Neural cell (in vitro differentiated cells): ENCODE data around the gene CNOT4. TPM values are rescaled to one million over a fixed set of nuclear protein-coding genes. Genes with fewer than 3 reads are reported as not detected.
A peak's percentile ranks its signal among the peaks of the same experiment; 100 is the strongest.

Experiments
- H2AFZ ChIP-seq: fragments of 200-600, 300-800 bp; sonication (generic), shearing (Covaris generic); 2 replicates; pipeline ENCODE4 v1.6.0; 2014; ENCODE audit warnings: low read depth, mild to moderate bottlenecking, antibody characterized with exemption, low read length, moderate library complexity
- H3F3A ChIP-seq: fragments of 200-600 bp; shearing (Covaris generic); 2 replicates; pipeline ENCODE4 v1.6.1; 2016; ENCODE audit warnings: mild to moderate bottlenecking, moderate library complexity, mixed read lengths, antibody characterized with exemption, low read length; ENCODE audit not compliant: insufficient read depth, poor library complexity, severe bottlenecking
- H3K27ac ChIP-seq: fragments of 200-600, 300-800 bp; sonication (generic), shearing (Covaris generic); 2 replicates; pipeline ENCODE4 v1.5.1; 2014; ENCODE audit warnings: mild to moderate bottlenecking, low read length, moderate library complexity
- H3K27me3 ChIP-seq: fragments of 300-800, 200-600 bp; sonication (generic), shearing (Covaris generic); 2 replicates; pipeline ENCODE4 v1.6.0; 2014; ENCODE audit warnings: mild to moderate bottlenecking, low read depth, low read length, moderate library complexity; ENCODE audit not compliant: insufficient read depth
- H3K36me3 ChIP-seq: fragments of 300-800, 200-600 bp; sonication (generic), shearing (Covaris generic); 2 replicates; pipeline ENCODE4 v1.5.1; 2014; ENCODE audit warnings: mild to moderate bottlenecking, antibody characterized with exemption, low read length, moderate library complexity; ENCODE audit not compliant: insufficient read depth
- H3K4me2 ChIP-seq: fragments of 300-800, 200-600 bp; sonication (generic), shearing (Covaris generic); 2 replicates; pipeline ENCODE4 v1.6.0; 2014; ENCODE audit warnings: mild to moderate bottlenecking, low read length
- H3K4me3 ChIP-seq: fragments of 300-800, 200-600 bp; sonication (generic), shearing (Covaris generic); 2 replicates; pipeline ENCODE4 v1.5.1; 2014; ENCODE audit warnings: mild to moderate bottlenecking, low read length, moderate library complexity
- H3K79me2 ChIP-seq: fragments of 200-600 bp; shearing (Covaris generic); replicated peaks from 2 replicates; pipeline ENCODE4 v1.6.0; 2014; ENCODE audit warnings: mild to moderate bottlenecking, low read length, moderate library complexity; ENCODE audit not compliant: insufficient read depth
- H3K9ac ChIP-seq: fragments of 300-800, 200-600 bp; sonication (generic), shearing (Covaris generic); 2 replicates; pipeline ENCODE4 v1.6.1; 2016; ENCODE audit warnings: mild to moderate bottlenecking, low read length, mixed read lengths
- H3K9me2 ChIP-seq: fragments of 200-600 bp; shearing (Covaris generic); 2 replicates; pipeline ENCODE4 v1.6.1; 2016; ENCODE audit warnings: mild to moderate bottlenecking, low read length, mixed read lengths; ENCODE audit not compliant: insufficient read depth
- H3K9me3 ChIP-seq: fragments of 200-600, 300-800 bp; sonication (generic), shearing (Covaris generic); 2 replicates; pipeline ENCODE4 v1.6.1; 2016; ENCODE audit warnings: mild to moderate bottlenecking, mixed run types, low read length, moderate library complexity, mixed read lengths
- H4K20me1 ChIP-seq: fragments of 200-600 bp; shearing (Covaris generic); 2 replicates; pipeline ENCODE4 v1.6.1; 2016; ENCODE audit warnings: mild to moderate bottlenecking, mixed run types; ENCODE audit not compliant: insufficient read depth
- EP300 ChIP-seq: fragments of 450-650 bp; conservative IDR thresholded peaks from 2 replicates; pipeline ENCODE4 v1.6.1; 2014; ENCODE audit warnings: antibody characterized with exemption, mild to moderate bottlenecking, moderate library complexity; ENCODE audit not compliant: poor library complexity, severe bottlenecking
- EZH2 ChIP-seq: fragments of 200-600, 300-800 bp; shearing (Covaris generic), sonication (generic); IDR thresholded peaks from 2 replicates; pipeline ENCODE4 v1.6.1; 2014; ENCODE audit warnings: antibody characterized with exemption, low read length, borderline replicate concordance, mild to moderate bottlenecking; ENCODE audit not compliant: insufficient read depth, poor library complexity, severe bottlenecking
- MXI1 ChIP-seq: fragments of 450-650 bp; conservative IDR thresholded peaks from 2 replicates; pipeline ENCODE4 v1.6.1; 2014; ENCODE audit warnings: antibody characterized with exemption, mild to moderate bottlenecking; ENCODE audit not compliant: poor library complexity, severe bottlenecking
- RAD21 ChIP-seq: fragments of 450-650 bp; conservative IDR thresholded peaks from 2 replicates; pipeline ENCODE4 v1.6.1; 2014; ENCODE audit warnings: antibody characterized with exemption, mild to moderate bottlenecking, moderate library complexity
- SMC3 ChIP-seq: fragments of 450-650 bp; conservative IDR thresholded peaks from 2 replicates; pipeline ENCODE4 v1.6.1; 2014; ENCODE audit warnings: antibody characterized with exemption, mild to moderate bottlenecking, moderate library complexity; ENCODE audit not compliant: poor library complexity
- TAF1 ChIP-seq: IDR thresholded peaks from 2 replicates; pipeline ENCODE4 v1.6.1; 2012; ENCODE audit warnings: low read depth
- polyA plus RNA-seq: library from polyadenylated mRNA; depleted of rRNA; stranded (reverse); fragments of >200 nt; gene quantifications from 2 replicates; pipeline ENCODE4 v1.2.3, GENCODE V29; 2014
- TF ChIP-seq, protein P1 (sequence below): fragments of 450-650 bp; IDR thresholded peaks from 2 replicates; pipeline ENCODE4 v1.5.1; 2014; ENCODE audit warnings: antibody characterized with exemption, mild to moderate bottlenecking, moderate library complexity; ENCODE audit not compliant: poor library complexity, severe bottlenecking
- TF ChIP-seq, protein P2 (sequence below): IDR thresholded peaks from 2 replicates; pipeline ENCODE4 v1.6.1; 2012; ENCODE audit warnings: borderline replicate concordance

Gene CNOT4
- polyA plus RNA-seq, 1 donor from 2014 or later, result 6.4 TPM

DNA sequence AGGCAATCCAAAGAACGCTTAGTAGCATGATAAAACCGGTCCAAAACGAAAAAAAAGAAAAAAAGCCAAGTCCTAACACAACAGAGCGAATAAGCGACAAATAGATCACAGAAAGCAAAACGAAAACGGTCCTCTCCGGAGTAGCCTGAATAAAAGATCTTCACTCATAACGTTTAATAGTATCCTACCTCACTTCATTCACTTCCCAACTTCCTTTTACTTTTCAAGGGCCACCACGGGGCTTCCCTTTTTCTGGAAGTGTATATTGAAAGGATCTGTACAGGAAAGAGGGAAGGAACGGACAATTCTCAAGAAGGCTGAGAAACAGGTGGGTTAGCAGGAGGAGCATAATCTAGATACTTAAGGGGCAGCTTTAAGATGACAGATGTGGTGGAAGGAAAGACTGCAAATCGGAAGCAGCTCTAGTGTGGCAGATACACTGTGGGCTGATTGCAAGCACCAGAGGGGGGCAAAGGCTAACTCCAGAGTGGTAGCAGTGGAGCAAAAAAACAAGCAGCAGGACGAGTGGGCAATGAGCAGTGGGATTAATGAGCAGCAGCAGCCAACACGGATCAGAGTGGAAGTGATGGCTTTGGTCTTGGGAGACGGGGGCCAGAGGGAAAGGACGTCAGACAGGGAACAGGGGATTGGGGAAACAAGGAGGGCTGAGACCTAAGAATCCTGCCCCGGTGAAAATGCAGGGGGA is 866 bp downstream of the CNOT4 start:
- H3K9ac ChIP-seq, result peak overlapping the region; percentile 95
- H3F3A ChIP-seq, result peaks cover 9% of the 10 kb centered on the region
- no peaks in the 10 kb centered on the region for H3K9me2 ChIP-seq
- no peaks in the 10 kb centered on the region for H4K20me1 ChIP-seq
- peak overlapping the region; percentile 91 for H3K4me2 ChIP-seq
- peak overlapping the region; percentile 87 for H3K4me3 ChIP-seq
- H3K36me3 ChIP-seq, result no peaks in the 10 kb centered on the region
- H2AFZ ChIP-seq, result peak overlapping the region; percentile 92
- peaks cover 52% of the 10 kb centered on the region for H3K79me2 ChIP-seq
- peak overlapping the region; percentile 94 for H3K27ac ChIP-seq
- H3K27me3 ChIP-seq, result no peaks in the 10 kb centered on the region
- TF ChIP-seq MXI1, result peak; percentile 13
- TF ChIP-seq, protein P1, sequence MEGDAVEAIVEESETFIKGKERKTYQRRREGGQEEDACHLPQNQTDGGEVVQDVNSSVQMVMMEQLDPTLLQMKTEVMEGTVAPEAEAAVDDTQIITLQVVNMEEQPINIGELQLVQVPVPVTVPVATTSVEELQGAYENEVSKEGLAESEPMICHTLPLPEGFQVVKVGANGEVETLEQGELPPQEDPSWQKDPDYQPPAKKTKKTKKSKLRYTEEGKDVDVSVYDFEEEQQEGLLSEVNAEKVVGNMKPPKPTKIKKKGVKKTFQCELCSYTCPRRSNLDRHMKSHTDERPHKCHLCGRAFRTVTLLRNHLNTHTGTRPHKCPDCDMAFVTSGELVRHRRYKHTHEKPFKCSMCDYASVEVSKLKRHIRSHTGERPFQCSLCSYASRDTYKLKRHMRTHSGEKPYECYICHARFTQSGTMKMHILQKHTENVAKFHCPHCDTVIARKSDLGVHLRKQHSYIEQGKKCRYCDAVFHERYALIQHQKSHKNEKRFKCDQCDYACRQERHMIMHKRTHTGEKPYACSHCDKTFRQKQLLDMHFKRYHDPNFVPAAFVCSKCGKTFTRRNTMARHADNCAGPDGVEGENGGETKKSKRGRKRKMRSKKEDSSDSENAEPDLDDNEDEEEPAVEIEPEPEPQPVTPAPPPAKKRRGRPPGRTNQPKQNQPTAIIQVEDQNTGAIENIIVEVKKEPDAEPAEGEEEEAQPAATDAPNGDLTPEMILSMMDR, result no peak
- TF ChIP-seq RAD21, result no peak
- no peak for TF ChIP-seq TAF1
- TF ChIP-seq, protein P2, sequence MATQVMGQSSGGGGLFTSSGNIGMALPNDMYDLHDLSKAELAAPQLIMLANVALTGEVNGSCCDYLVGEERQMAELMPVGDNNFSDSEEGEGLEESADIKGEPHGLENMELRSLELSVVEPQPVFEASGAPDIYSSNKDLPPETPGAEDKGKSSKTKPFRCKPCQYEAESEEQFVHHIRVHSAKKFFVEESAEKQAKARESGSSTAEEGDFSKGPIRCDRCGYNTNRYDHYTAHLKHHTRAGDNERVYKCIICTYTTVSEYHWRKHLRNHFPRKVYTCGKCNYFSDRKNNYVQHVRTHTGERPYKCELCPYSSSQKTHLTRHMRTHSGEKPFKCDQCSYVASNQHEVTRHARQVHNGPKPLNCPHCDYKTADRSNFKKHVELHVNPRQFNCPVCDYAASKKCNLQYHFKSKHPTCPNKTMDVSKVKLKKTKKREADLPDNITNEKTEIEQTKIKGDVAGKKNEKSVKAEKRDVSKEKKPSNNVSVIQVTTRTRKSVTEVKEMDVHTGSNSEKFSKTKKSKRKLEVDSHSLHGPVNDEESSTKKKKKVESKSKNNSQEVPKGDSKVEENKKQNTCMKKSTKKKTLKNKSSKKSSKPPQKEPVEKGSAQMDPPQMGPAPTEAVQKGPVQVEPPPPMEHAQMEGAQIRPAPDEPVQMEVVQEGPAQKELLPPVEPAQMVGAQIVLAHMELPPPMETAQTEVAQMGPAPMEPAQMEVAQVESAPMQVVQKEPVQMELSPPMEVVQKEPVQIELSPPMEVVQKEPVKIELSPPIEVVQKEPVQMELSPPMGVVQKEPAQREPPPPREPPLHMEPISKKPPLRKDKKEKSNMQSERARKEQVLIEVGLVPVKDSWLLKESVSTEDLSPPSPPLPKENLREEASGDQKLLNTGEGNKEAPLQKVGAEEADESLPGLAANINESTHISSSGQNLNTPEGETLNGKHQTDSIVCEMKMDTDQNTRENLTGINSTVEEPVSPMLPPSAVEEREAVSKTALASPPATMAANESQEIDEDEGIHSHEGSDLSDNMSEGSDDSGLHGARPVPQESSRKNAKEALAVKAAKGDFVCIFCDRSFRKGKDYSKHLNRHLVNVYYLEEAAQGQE, result no peak
- H3K9me3 ChIP-seq, result no peaks in the 10 kb centered on the region

DNA sequence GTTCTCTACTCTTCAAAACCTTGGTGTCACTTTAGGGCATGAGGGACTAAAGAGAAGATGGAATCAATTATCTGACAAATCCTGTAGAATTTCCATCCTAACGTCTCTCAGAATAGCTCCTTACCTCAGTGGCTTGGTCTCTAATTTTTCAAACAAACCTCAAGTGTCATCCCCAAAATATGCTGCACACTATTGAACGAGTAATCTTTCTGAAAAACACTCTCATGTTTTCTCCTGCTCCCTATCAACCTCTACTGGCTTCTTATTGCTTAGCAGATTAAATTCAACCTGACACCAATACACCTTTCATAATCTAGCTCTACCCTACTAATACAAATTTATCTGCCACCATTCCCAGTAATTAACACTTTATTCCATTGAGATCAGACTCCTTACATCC is 8.5 kb downstream of the CNOT4 start:
- H3K36me3 ChIP-seq, result no peaks in the 10 kb centered on the region
- H3K4me3 ChIP-seq, result no peak overlapping the region
- no peak for TF ChIP-seq MXI1
- TF ChIP-seq EP300, result no peak
- TF ChIP-seq, protein P1, result no peak
- TF ChIP-seq EZH2, result no peak
- no peak for TF ChIP-seq SMC3
- H3F3A ChIP-seq, result no peaks in the 10 kb centered on the region
- peaks cover 91% of the 10 kb centered on the region for H3K79me2 ChIP-seq
- H3K4me2 ChIP-seq, result no peak overlapping the region
- no peaks in the 10 kb centered on the region for H3K9me3 ChIP-seq
- no peak overlapping the region for H3K9ac ChIP-seq
- no peaks in the 10 kb centered on the region for H3K27me3 ChIP-seq
- no peaks in the 10 kb centered on the region for H4K20me1 ChIP-seq
- H2AFZ ChIP-seq, result no peak overlapping the region
- H3K27ac ChIP-seq, result no peak overlapping the region
- H3K9me2 ChIP-seq, result no peaks in the 10 kb centered on the region
